NCI-H446 (cell line): ENCODE measurements around the gene R3HDM2.
A peak's percentile ranks its signal among the peaks of the same experiment; 100 is the strongest.
"Not testable (repeated sequence)": the region's sequence is repeated elsewhere in the genome, so short reads cannot be mapped to it uniquely, and the experiment has no call there.

ENCODE experiments used
- DNase-seq, 2 experiments: peaks; one replicate each; lab custom pipeline; 2025; lab: John Stamatoyannopoulos, UW

R3HDM2 gene

GRCh38 chr12:57377103-57377840 is 53.6 kb downstream of the R3HDM2 start:
- no peak for DNase-seq

GRCh38 chr12:57372233-57372632 is 58.6 kb downstream of the R3HDM2 start:
- no peak for DNase-seq

- DNase-seq, result no peak
Measured at GRCh38 chr12:57370696-57371095, 60.1 kb downstream of the R3HDM2 start.

GRCh38 chr12:57370072-57370471 is 60.8 kb downstream of the R3HDM2 start:
- DNase-seq, result no peak

- no peak for DNase-seq
Measured at GRCh38 chr12:57369202-57369601, 61.6 kb downstream of the R3HDM2 start.

GRCh38 chr12:57368349-57369095 is 62.3 kb downstream of the R3HDM2 start:
- DNase-seq, result no peak

GRCh38 chr12:57367121-57367520 is 63.7 kb downstream of the R3HDM2 start:
- DNase-seq, result no peak

- no peak for DNase-seq
Measured at GRCh38 chr12:57366315-57366714, 64.5 kb downstream of the R3HDM2 start.

- DNase-seq, result not testable (repeated sequence)
Measured at GRCh38 chr12:57364156-57364555, 66.7 kb downstream of the R3HDM2 start.

GRCh38 chr12:57360468-57360867 is 70.4 kb downstream of the R3HDM2 start:
- no peak for DNase-seq

- DNase-seq, result no peak
Measured at GRCh38 chr12:57358646-57359045, 72.2 kb downstream of the R3HDM2 start.

- DNase-seq, result no peak
Measured at GRCh38 chr12:57355734-57356133, 75.1 kb downstream of the R3HDM2 start.

GRCh38 chr12:57352166-57352565 is 78.7 kb downstream of the R3HDM2 start:
- DNase-seq, result no peak

- DNase-seq, result no peak
Measured at GRCh38 chr12:57347284-57347683, 83.6 kb downstream of the R3HDM2 start.

- DNase-seq, result no peak
Measured at GRCh38 chr12:57343703-57344378, 87.0 kb downstream of the R3HDM2 start.

- DNase-seq, result peak in 1 of 2 experiments; percentile 11
Measured at GRCh38 chr12:57342207-57342691, 88.6 kb downstream of the R3HDM2 start.

- no peak for DNase-seq
Measured at GRCh38 chr12:57341275-57341990, 89.4 kb downstream of the R3HDM2 start.

GRCh38 chr12:57340104-57340503 is 90.7 kb downstream of the R3HDM2 start:
- DNase-seq, result no peak

- DNase-seq, result not testable (repeated sequence)
Measured at GRCh38 chr12:57336299-57336698, 94.5 kb downstream of the R3HDM2 start.

GRCh38 chr12:57334219-57334618 is 96.6 kb downstream of the R3HDM2 start:
- no peak for DNase-seq

GRCh38 chr12:57332646-57333312 is 98.1 kb downstream of the R3HDM2 start:
- no peak for DNase-seq
